ENCODE results near the gene ASIP.
"Not testable (repeated sequence)": the region's sequence is repeated elsewhere in the genome, so short reads cannot be mapped to it uniquely, and the experiment has no call there.

DNA sequence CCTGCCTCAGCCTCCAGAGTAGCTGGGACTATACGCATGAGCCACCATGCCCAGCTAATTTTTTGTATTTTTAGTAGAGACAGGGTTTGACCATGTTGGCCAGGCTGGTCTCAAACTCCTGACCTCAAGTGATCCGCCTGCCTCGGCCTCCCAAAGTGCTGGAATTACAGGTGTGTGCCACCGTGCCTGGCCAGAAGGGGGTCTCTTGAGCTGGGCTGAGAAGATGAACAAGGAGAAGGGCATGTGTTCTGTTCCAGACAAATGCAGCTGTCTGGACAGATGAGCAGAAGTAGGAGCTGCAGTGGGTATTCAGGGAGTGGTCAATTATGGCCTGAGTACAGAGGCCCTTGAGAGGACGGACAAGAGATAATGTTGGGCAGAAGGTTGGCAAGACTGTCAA lies 46.3 kb downstream of the ASIP start:
- TF ChIP-seq, protein P1, sequence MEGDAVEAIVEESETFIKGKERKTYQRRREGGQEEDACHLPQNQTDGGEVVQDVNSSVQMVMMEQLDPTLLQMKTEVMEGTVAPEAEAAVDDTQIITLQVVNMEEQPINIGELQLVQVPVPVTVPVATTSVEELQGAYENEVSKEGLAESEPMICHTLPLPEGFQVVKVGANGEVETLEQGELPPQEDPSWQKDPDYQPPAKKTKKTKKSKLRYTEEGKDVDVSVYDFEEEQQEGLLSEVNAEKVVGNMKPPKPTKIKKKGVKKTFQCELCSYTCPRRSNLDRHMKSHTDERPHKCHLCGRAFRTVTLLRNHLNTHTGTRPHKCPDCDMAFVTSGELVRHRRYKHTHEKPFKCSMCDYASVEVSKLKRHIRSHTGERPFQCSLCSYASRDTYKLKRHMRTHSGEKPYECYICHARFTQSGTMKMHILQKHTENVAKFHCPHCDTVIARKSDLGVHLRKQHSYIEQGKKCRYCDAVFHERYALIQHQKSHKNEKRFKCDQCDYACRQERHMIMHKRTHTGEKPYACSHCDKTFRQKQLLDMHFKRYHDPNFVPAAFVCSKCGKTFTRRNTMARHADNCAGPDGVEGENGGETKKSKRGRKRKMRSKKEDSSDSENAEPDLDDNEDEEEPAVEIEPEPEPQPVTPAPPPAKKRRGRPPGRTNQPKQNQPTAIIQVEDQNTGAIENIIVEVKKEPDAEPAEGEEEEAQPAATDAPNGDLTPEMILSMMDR (IDR thresholded peaks at IDR 0.05), result not testable (repeated sequence)
- TF ChIP-seq POLR2A (IDR thresholded peaks at IDR 0.05), result not testable (repeated sequence)

Data from adrenal gland (tissue), 5 donors.